OCI-LY3 (cell line): ENCODE data around the gene RBBP8.
"Not testable (repeated sequence)": the region's sequence is repeated elsewhere in the genome, so short reads cannot be mapped to it uniquely, and the experiment has no call there.

ENCODE experiments used
- H2AFZ ChIP-seq: fragments of 200-600, 300-600 bp; shearing (Covaris generic); 2 replicates; pipeline ENCODE4 v1.6.0; 2014; ENCODE audit warnings: antibody characterized with exemption, low read depth, low read length
- H3K27ac ChIP-seq: fragments of 200-600, 300-600 bp; sonication (generic); 2 replicates; pipeline ENCODE4 v1.5.1; 2014; ENCODE audit warnings: mild to moderate bottlenecking, low read length, moderate library complexity, mixed read lengths
- H3K27me3 ChIP-seq: fragments of 200-600, 300-600 bp; sonication (generic); 2 replicates; pipeline ENCODE4 v1.6.1; 2014; ENCODE audit warnings: low read depth, low read length, mixed read lengths
- H3K36me3 ChIP-seq: fragments of 200-600, 300-600 bp; sonication (generic); replicated peaks from 2 replicates; pipeline ENCODE3; 2014; ENCODE audit warnings: low read depth, low read length, mixed read lengths
- H3K4me1 ChIP-seq: fragments of 300-600, 200-600 bp; sonication (generic); 2 replicates; pipeline ENCODE4 v1.6.1; 2014; ENCODE audit warnings: low read length, mixed read lengths
- H3K4me2 ChIP-seq: fragments of 200-600, 300-600 bp; sonication (generic); 2 replicates; pipeline ENCODE4 v1.6.1; 2014; ENCODE audit warnings: low read length, mixed read lengths
- H3K4me3 ChIP-seq: fragments of 300-600, 200-600 bp; sonication (generic); 2 replicates; pipeline ENCODE4 v1.5.1; 2014; ENCODE audit warnings: antibody characterized with exemption, mild to moderate bottlenecking, low read length, moderate library complexity
- H3K79me2 ChIP-seq: fragments of 300-600, 200-600 bp; shearing (Covaris generic); 2 replicates; pipeline ENCODE4 v1.6.1; 2014; ENCODE audit warnings: mild to moderate bottlenecking, low read length, mixed read lengths
- H3K9ac ChIP-seq: fragments of 300-600, 200-600 bp; shearing (Covaris generic); 2 replicates; pipeline ENCODE4 v1.6.0; 2014; ENCODE audit warnings: mild to moderate bottlenecking, low read length, moderate library complexity
- H3K9me3 ChIP-seq: fragments of 200-600, 300-600 bp; shearing (Covaris generic); 2 replicates; pipeline ENCODE4 v1.6.1; 2014; ENCODE audit warnings: low read length, mixed read lengths; ENCODE audit not compliant: insufficient read depth
- H4K20me1 ChIP-seq: fragments of 200-600, 300-600 bp; sonication (generic); 2 replicates; pipeline ENCODE4 v1.6.1; 2016; ENCODE audit warnings: low read length, mixed read lengths; ENCODE audit not compliant: insufficient read depth
- CTCF ChIP-seq: fragments of 200-600, 300-600 bp; sonication (generic); IDR thresholded peaks from 2 replicates; pipeline ENCODE4 v1.5.1; 2014; ENCODE audit warnings: antibody characterized with exemption, low read length, low read depth
- EZH2phosphoT487 ChIP-seq: fragments of 200-600 bp; shearing (Covaris generic); IDR thresholded peaks from 2 replicates; pipeline ENCODE4 v1.6.1; 2018; ENCODE audit warnings: antibody characterized with exemption, mixed run types, low read depth

The RBBP8 gene

GRCh38 chr18:22933206-22933965 is at the start of gene RBBP8:
Gene RBBP8 (plus strand): TSS chr18:22933328. CDS start chr18:22936852, 3,524 bp downstream.
- Histone ChIP-seq H3K9ac (peak within 1 kb of the TSS; percentile 87), H3K79me2 (peaks cover 30% of the 10 kb centered on the region), H3K27ac (peak within 1 kb of the TSS; percentile 80), H2AFZ (peak within 1 kb of the TSS; percentile 81), H3K9me3 (no peaks in the 10 kb centered on the region), H3K4me3 (peak within 1 kb of the TSS; percentile 85), H3K4me1 (peaks cover 18% of the 10 kb centered on the region; the same call in 1 of the 2 replicates), H3K36me3 (peaks cover 9% of the 10 kb centered on the region), H4K20me1 (no peaks in the 10 kb centered on the region), H3K4me2 (peak within 1 kb of the TSS; percentile 84), H3K27me3 (no peaks in the 10 kb centered on the region)
- TF ChIP-seq EZH2phosphoT487 (no peak), CTCF (no peak)

- H3K4me1 ChIP-seq, result no peaks in the 10 kb centered on the region
- no peaks in the 10 kb centered on the region for H3K27me3 ChIP-seq
- no peak overlapping the region for H2AFZ ChIP-seq
- no peaks in the 10 kb centered on the region for H3K36me3 ChIP-seq
- no peaks in the 10 kb centered on the region for H3K79me2 ChIP-seq
- TF ChIP-seq CTCF, result no peak
- TF ChIP-seq EZH2phosphoT487, result no peak
- H3K27ac ChIP-seq, result no peak overlapping the region
- H3K9me3 ChIP-seq, result no peaks in the 10 kb centered on the region
- H3K4me2 ChIP-seq, result no peak overlapping the region
- no peak overlapping the region for H3K4me3 ChIP-seq
- H3K9ac ChIP-seq, result no peak overlapping the region
- no peaks in the 10 kb centered on the region for H4K20me1 ChIP-seq
Observed at GRCh38 chr18:22883827-22884226, 49.3 kb upstream of the RBBP8 start.

- not testable (repeated sequence) for H3K27me3 ChIP-seq, H2AFZ ChIP-seq, H3K9me3 ChIP-seq
Observed at GRCh38 chr18:22885694-22886093, 47.4 kb upstream of the RBBP8 start.

DNA sequence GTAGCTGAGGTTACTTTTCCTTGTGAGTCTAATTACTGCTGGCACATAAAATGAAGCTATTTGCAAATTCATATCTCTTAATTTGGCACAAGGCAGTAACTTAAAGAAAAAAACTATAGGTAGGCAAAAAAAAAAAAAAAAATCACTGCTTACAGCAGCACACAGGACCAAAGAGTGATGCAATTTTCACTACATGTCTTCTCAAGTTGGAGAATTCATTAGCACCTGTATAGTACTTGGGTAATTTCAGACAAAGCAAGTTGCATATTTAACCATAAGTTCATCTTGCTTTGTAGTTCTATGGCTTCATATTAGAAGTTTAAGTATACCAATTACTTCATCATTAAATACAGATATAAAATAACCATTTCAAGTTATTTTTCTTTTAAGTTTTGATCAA is 33.7 kb upstream of the RBBP8 start:
- H3K36me3 ChIP-seq, result no peaks in the 10 kb centered on the region
- H3K4me3 ChIP-seq, result no peak overlapping the region
- H3K79me2 ChIP-seq, result no peaks in the 10 kb centered on the region
- H3K9ac ChIP-seq, result no peak overlapping the region
- H3K9me3 ChIP-seq, result no peaks in the 10 kb centered on the region
- H3K27me3 ChIP-seq, result no peaks in the 10 kb centered on the region
- H2AFZ ChIP-seq, result no peak overlapping the region
- no peak overlapping the region for H3K27ac ChIP-seq
- no peak overlapping the region for H3K4me2 ChIP-seq
- no peaks in the 10 kb centered on the region for H4K20me1 ChIP-seq
- H3K4me1 ChIP-seq, result no peaks in the 10 kb centered on the region
- TF ChIP-seq EZH2phosphoT487 (no peak), CTCF (no peak)

More at GRCh38 chr18:22885694-22886093, 47.4 kb upstream of the RBBP8 start:
- not testable (repeated sequence) for H3K4me2 ChIP-seq, H3K79me2 ChIP-seq, H3K9ac ChIP-seq, H3K27ac ChIP-seq, H3K36me3 ChIP-seq, H3K4me1 ChIP-seq, H3K4me3 ChIP-seq, H4K20me1 ChIP-seq
